GM13976 (cell line): ENCODE results near the gene ITGA8.

Experiments
- DNase-seq: peaks from one replicate; pipeline ENCODE4 v3.0.0; 2012; ENCODE audit warnings: low spot score
- in situ Hi-C: fragments of 300-500 bp; cut with MboI; formaldehyde crosslinking; loops from one replicate; pipeline ENCODE4 v1.12.0; 2022; ENCODE audit warnings: low sequenced_read_pairs, mixed read lengths, inconsistent platforms; ENCODE audit not compliant: unreplicated experiment
- TF ChIP-seq, protein P1 (sequence below): IDR thresholded peaks from 2 replicates; pipeline ENCODE4 v1.5.1; 2012; ENCODE audit warnings: borderline replicate concordance, mild to moderate bottlenecking; ENCODE audit not compliant: insufficient read depth; ENCODE audit errors: extremely low read depth, missing control alignments, control extremely low read depth

ITGA8 gene

DNA sequence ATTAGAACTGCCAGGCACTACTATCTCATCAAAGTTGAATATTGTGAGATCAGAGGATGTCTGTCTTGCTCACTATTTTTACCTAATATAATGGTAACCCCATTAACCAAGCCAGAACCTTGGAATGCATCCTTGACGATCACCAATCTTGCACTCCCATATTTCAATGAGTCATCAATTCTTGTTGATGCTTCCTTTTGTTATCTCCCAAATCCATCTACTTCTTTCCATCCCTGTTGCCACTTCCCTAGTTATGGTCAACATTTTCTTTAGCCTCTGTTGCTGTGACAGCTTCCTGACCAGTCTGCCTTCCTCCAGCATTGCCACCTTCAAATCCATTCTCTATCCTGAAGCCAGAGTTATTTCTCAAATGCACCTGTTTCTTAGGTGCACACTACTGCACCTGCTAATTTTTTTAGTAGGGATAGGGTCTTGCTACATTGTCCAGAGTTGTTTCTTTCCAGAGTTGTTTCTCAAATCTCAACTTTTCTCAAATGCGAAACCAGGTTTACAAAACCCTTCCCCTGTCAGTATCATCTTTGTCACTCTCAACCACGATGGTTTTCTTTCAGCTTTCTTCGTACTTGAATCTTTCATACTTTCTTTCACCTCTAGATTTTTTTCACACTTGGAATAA is 15.7 kb downstream of the ITGA8 start:
- in situ Hi-C loops = no loop called here
- DNase-seq = no peak
- TF ChIP-seq, protein P1, sequence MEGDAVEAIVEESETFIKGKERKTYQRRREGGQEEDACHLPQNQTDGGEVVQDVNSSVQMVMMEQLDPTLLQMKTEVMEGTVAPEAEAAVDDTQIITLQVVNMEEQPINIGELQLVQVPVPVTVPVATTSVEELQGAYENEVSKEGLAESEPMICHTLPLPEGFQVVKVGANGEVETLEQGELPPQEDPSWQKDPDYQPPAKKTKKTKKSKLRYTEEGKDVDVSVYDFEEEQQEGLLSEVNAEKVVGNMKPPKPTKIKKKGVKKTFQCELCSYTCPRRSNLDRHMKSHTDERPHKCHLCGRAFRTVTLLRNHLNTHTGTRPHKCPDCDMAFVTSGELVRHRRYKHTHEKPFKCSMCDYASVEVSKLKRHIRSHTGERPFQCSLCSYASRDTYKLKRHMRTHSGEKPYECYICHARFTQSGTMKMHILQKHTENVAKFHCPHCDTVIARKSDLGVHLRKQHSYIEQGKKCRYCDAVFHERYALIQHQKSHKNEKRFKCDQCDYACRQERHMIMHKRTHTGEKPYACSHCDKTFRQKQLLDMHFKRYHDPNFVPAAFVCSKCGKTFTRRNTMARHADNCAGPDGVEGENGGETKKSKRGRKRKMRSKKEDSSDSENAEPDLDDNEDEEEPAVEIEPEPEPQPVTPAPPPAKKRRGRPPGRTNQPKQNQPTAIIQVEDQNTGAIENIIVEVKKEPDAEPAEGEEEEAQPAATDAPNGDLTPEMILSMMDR = no peak

DNA sequence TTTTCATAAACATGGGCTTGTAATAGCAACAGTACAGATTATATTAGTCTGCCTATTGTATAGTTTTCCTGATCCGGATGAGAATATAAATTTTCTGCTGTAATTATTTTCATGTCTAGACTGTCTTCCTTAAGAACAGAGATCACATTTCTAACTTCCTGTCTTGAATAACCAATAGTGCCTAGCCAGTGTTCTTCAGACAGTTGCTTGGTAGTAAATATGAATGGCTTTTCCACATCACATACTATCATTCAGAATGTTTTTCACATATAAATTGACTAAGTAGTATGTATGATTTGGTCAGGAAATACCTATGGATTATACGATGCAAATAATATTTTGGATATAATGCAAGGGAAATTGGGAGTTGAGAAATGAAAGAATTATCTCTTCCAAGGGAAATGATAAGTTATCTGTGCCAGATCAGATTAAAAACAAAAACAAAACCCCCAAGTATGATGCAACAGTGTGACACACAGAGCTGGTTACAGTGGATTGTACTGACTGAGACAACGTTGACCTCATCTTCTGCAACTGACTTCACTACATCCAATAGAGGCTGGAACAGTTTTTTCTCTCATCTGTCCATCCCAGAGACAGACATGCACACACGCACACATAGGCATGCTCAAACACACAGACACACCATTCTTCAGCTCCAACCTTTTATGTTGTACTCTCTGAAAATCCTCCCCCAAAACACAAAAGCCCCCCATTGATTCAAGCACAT is 16.4 kb downstream of the ITGA8 start:
- DNase-seq = no peak
- in situ Hi-C loops = no loop called here
- TF ChIP-seq, protein P1 = no peak

DNA sequence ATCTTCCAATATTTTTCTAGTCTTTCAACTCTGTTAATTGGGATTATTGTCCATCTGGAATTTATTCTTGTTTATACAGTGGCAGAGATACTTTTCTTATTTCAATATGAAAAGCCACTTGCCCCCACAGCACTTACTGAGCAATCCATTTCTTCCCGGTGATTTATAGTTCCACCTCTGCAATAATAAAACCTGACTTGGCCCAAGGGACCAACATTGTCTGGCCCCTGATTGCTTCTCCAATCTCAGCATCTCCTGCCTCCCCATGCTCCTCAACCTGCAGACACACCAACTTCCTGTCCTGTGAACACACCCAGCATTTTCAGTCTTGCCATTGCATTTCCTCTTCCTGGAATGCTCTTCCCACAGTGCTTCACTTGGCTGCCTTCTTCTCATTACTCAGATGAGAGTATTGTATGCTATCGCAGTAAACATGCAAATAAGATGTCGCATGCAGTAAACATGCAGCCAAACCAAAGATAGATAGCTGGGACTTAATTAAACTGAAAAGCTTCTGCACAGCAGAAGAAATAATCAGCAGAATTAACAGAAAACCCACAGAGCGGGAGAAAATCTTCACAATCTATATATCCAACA is 19.5 kb downstream of the ITGA8 start:
- TF ChIP-seq, protein P1 = no peak
- in situ Hi-C loops = no loop called here

DNA sequence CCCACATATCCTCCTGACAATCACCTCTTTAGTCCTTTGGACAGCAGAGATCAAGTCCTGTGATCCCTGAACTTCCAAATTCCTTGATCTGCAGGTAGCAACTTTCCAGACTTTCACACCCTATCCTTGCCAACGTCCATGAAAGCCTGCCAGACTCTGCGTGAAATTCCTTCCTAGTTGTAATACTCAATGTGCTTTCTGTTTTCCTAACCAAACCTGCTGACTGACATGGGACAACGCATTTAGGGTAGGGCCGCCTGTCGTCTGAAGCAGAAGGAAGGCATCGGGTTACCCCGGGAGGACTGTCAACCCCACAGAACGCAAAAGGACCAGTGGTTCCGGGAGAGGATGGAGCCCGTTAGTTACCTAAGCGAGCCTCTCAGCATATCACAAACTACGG is 23.9 kb downstream of the ITGA8 start:
- in situ Hi-C loops = no loop called here

More for the DNA sequence above, 19.5 kb downstream of the ITGA8 start:
- DNase-seq = no peak

DNA sequence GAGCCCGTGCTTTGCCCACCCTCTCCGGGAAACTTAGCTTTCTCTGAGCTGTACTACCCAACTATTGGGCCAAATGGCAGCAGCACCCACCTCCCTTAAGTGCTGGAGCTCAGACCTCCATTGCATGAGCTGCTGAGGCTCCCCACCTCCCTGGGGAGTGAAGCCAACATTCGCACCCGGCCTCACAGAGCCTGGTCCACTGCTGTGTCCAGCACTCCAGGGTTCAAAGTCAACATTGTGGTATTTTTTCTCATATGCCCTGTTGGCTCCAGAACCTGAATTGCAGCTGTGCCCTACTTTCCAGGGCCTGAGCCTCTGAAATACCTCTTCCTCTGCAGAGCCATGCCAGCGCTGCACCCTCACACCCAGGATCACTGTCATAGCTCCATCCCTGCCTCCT is 29.7 kb downstream of the ITGA8 start:
- in situ Hi-C loops = no loop called here
- TF ChIP-seq, protein P1 = no peak
- DNase-seq = no peak

More for the DNA sequence above, 23.9 kb downstream of the ITGA8 start:
- TF ChIP-seq, protein P1 = no peak
- DNase-seq = no peak

DNA sequence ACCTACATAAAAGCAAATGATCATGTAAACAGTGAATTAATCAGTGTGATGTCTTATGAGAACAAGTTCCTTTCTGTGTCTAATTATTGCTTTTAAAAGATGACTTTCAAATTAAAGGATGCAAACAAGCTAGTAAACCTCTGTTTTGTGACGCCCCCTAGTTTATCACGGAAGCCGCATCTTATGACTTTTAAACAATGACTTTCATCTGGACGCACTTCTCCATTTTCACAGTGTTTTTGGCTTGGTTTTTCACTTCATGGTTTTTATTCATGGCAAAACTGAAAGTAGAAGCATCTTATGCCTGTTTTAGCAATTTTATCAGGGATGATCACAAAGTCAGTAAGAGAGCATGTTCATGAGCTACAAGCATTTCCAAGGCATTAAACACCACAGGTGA is 35.0 kb downstream of the ITGA8 start:
- peak; percentile 20 for DNase-seq
- TF ChIP-seq, protein P1 = no peak
- in situ Hi-C loops = no loop called here
